NCI-H2196 treated with DMSO at 0.1 percent for 48 hours (cell line): ENCODE results near the gene HDAC9.
A peak's percentile ranks its signal among the peaks of the same experiment; 100 is the strongest.

Experiments
- DNase-seq: peaks from one replicate; lab custom pipeline; 2025; ENCODE audit not compliant: unreplicated experiment; lab: John Stamatoyannopoulos, UW

Gene HDAC9

GRCh38 chr7:18653381-18654155 lies 158.0 kb downstream of the HDAC9 start:
- no peak for DNase-seq

GRCh38 chr7:18654709-18655108 lies 159.2 kb downstream of the HDAC9 start:
- DNase-seq = no peak

- DNase-seq = no peak
Observed at GRCh38 chr7:18655506-18655905, 160.0 kb downstream of the HDAC9 start.

DNA sequence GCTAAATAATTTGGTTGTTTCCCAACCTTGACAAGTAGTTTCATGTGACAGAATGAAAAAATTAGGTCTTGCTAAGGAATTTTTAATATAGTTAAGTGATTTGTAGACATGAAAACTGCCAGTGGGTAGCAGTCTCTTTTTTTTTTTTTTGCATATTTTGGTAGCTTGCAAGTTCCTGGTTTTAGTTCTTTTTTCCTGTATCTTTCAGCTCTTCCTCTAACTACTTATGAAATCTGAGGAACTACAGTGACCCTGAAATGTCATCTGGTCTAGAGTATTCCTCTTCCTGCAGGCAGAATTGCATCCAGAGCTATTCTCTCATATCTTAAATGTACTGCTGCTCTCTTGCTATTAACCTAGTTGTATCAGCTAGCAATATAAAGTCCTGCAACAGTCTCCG lies 160.4 kb downstream of the HDAC9 start:
- DNase-seq = no peak

GRCh38 chr7:18656362-18656761 lies 160.8 kb downstream of the HDAC9 start:
- DNase-seq = no peak

GRCh38 chr7:18659746-18660145 lies 164.2 kb downstream of the HDAC9 start:
- no peak for DNase-seq

DNA sequence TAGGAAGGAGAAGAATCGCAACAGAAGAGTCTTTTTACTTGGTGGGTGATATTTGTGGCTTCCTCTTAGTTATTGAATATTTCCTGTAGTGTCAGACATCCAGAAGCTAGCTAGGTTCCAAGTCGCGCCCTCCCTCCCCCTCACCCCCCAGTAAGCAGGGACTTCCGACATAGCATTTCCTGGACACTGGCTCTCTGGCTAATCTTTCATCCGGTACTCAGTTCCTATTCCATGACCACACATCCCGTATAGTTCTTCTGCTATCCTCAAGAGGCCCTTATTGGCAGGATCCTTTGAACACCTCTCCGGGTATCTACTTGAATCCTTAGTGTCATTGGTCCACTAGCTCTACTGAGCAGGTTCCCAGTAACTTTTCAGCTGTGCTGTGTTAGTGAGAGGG lies 167.8 kb downstream of the HDAC9 start:
- DNase-seq = no peak

GRCh38 chr7:18666107-18666728 lies 170.7 kb downstream of the HDAC9 start:
- DNase-seq = peak; percentile 24

DNA sequence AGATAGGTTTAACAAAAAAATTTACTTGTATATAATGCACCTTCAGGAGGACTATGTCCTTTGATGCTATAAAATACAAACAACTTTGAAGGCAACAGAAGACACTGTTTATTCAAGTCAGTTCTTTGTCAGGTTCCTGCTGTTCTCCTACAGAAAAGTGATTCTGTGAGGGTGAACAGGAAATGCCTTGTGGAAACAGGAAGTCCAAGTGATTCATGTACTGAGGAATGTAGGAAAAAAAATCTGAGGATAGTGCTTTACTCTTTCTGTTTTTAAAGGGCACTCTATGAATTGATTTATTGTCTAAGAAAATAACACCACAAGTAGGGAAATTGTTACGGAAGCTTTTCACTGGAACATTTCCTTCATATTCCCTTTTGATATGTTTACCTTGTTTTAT lies 171.9 kb downstream of the HDAC9 start:
- no peak for DNase-seq

- no peak for DNase-seq
Observed at GRCh38 chr7:18671176-18671575, 175.6 kb downstream of the HDAC9 start.

DNA sequence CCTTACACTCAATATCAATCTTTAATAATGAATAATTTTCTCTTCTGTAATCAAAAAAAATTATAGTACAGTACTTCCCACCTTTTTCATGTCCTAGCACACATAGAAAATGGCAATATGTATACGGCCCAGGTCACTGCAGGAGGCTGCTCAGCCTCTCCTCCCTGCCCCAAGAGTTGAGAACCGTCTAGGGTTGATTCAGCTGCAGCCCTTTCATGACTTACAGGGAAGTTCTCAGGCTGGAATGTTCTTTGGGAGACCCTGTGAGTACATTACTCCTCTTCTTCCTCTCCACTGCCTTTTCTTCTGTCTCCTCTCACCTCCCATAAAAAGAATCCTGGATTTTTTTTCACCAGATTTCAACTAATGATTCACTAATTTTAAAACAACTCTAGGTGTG lies 180.0 kb downstream of the HDAC9 start:
- no peak for DNase-seq

DNA sequence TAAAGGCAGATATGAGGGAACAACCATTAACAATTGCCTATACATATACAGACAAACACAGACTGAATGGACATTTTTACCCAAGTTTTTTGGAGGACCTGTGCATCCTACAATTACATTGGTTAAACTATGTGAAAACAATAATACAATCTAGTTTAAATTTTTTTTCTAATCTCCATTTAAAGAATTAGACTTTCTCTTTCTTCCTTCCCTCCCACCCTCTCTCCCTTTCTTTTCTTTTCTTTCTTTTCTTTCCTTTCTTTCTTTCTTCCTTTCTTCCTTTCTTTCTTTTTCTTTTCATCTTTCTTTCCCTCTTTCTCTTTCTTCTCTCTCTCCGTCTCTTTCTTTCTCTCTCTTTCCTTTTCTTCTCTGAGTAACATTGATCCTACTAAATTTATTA lies 183.7 kb downstream of the HDAC9 start:
- DNase-seq = no peak

DNA sequence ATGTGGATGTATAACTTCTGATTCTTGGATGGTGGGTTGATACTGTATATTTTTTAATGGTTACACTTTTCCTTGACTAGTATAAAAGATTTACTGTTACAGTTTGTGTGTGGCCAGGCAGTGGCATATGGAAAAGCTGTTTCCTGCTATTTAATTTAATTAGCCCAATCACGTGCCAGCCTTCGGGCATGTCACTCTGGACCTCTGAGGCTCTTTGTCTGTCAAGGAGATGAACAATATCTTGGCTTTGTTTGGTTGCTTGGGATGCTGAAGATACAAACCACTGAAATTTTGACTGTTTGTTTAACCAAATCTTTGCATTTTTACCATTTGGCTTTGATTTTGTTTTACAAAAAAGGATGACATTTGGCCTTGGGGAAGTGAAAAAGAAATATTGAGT lies 185.0 kb downstream of the HDAC9 start:
- no peak for DNase-seq

DNA sequence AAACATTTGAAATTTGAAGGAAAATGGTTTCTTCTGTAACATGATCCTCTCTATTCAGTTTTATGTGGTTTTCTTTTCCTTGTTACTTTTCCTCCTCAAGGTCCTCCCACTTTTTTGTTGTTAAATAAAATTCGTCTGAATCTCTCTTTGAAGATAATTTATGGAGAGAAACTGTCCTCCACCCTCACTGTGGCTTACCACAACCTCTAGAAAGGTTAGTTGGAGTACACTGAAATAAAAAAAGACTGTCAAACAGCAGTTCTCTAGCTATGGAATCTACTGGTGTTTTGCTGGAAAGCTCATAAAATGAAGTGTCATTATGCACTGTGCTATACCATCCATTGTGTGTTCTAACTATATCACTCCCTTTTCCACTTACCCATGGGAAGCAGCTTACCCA lies 189.4 kb downstream of the HDAC9 start:
- no peak for DNase-seq

GRCh38 chr7:18685971-18686370 lies 190.4 kb downstream of the HDAC9 start:
- no peak for DNase-seq

- DNase-seq = no peak
Observed at GRCh38 chr7:18689551-18689950, 194.0 kb downstream of the HDAC9 start.

- DNase-seq = no peak
Observed at GRCh38 chr7:18693406-18693805, 197.9 kb downstream of the HDAC9 start.

- DNase-seq = no peak
Observed at GRCh38 chr7:18693816-18694215, 198.3 kb downstream of the HDAC9 start.

GRCh38 chr7:18694484-18694883 lies 198.9 kb downstream of the HDAC9 start:
- no peak for DNase-seq

GRCh38 chr7:18694911-18695310 lies 199.4 kb downstream of the HDAC9 start:
- no peak for DNase-seq

DNA sequence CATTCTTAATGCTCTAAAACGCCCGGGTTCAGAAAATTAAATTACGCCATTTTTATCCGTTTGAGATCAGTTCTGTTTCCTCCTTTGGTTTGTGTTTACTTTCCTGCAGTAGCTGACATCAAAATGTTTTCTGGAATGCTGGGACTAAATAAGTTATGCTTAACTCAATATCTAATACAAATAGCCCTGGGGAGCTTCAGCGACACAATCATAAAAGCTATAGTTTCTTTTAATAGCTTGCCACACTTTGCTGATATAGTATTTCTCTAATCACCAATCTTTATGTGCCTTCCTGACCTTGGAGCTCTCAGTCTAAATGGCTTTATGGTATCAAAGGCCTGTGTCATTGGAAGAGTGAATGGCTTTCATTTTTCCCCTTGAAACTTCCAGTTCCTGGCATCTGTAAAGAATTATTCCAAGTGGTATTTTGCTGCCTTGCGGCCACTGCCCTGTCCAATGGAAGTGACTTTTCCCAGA lies 202.7 kb downstream of the HDAC9 start:
- no peak for DNase-seq

DNA sequence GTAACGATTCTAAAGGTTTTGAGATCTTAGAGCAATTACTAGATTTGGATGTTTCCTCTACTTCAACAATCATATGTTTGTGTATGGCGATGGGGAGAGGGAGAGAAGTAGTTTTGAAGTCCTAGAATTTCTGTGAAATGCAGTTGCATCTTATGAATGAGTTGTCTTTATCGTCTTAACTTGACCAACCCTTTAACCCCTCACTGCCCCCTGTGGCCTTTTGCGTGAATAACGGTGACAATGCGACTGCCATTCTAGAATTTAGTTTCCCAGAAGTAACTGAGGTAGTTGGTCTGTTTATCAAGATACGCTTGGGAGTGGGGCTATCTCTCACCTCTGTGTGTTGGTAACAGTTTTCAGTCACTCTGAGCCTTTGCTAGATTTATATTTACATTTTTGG lies 204.6 kb downstream of the HDAC9 start:
- no peak for DNase-seq
